ENCODE measurements around the gene FNTB. TPM values are rescaled to one million over a fixed set of nuclear protein-coding genes. Genes with fewer than 3 reads are reported as not detected.

FNTB gene
- 3.7 and 10.0 TPM in 2 replicates for total RNA-seq (ENCODE audit: low replicate concordance)

GRCh38 chr14:64986648-64987437 lies at the start of gene FNTB:
Gene FNTB (plus strand): TSS chr14:64986895. CDS start chr14:64986954, 59 bp downstream.

GRCh38 chr14:64942531-64943111 lies 44.1 kb upstream of the FNTB start, which contains the start of gene GPX2:
Gene GPX2 (minus strand): TSS chr14:64942745. CDS start chr14:64942726, 19 bp downstream.

GRCh38 chr14:64971943-64972791 lies 14.5 kb upstream of the FNTB start, which contains the start of gene RAB15:
Gene RAB15 (minus strand): TSS chr14:64972336. CDS start chr14:64972076, 260 bp downstream.

GRCh38 chr14:65102441-65103149 lies 115.9 kb downstream of the FNTB start, which contains the start of gene MAX:
Gene MAX (minus strand): TSS chr14:65102517. CDS start chr14:65102339, 178 bp downstream.

Other genes starting within 250 kb of the FNTB start
- 0.15 TPM in 1 of 2 replicates, not detected in the other for gene SPTB, start 107.0 kb upstream of the FNTB start, total RNA-seq (ENCODE audit: low replicate concordance)
- gene CHURC1, start 72.4 kb upstream of the FNTB start, total RNA-seq (ENCODE audit: low replicate concordance), result 35.0 and 37.1 TPM in 2 replicates
- not detected in 2 replicates for gene GPX2, start 44.1 kb upstream of the FNTB start, total RNA-seq (ENCODE audit: low replicate concordance)
- 1.1 and 3.5 TPM in 2 replicates for gene RAB15, start 14.6 kb upstream of the FNTB start, total RNA-seq (ENCODE audit: low replicate concordance)
- 35.1 and 38.6 TPM in 2 replicates for gene MAX, start 115.6 kb downstream of the FNTB start, total RNA-seq (ENCODE audit: low replicate concordance)